ENCODE results near the gene MPND.

MPND gene

DNA sequence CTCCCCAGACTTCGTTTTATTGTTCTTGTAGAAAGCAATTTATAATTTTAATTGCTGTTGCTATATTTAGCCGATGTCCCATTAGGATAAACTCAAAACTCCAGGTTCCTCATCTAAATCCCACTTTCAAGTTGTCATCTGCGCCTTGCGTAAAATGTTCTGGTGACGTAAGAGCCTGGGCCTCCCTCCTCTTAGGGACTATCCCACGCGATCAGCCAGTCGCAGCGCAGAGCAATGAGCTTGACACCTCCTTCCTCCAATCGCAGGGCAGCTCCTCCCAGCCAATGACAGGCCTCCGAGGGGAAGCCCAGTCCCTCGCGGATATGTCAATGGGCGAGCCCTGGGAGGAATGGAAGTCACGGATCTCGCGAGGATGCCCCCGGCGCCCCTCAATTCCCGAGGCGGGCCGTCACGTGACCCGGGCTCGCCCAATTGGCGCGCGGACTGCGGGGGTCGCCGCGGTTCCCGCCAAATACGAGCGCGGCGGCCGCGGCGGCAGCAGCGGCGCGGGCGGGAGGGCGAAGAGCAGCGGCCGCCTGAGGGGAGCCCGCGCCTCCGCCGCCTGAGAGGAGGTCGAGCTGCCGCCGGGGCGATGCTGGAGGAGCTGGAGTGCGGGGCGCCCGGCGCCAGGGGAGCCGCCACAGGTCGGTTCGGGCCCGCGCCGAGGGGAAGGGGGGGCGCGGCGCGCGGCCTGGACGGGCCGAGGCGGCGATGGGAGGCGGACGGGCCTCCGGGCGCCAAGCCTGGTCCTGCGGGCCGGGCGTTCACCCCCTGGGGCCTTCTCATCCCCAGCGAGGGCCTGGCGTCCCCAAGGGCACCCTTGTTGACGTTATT lies 59.0 kb downstream of the MPND start, which contains the start of gene CHAF1A (continued):
- TF ChIP-seq ZNF561 (tag by site-specific recombination; IDR thresholded peaks at IDR 0.05; ENCODE audit: borderline replicate concordance) (peak; percentile 39; the same call in 1 of the 2 replicates), GLIS2 (tag by site-specific recombination; IDR thresholded peaks at IDR 0.05) (peak; percentile 77), KLF7 (tag by site-specific recombination; IDR thresholded peaks at IDR 0.05; ENCODE audit: borderline replicate concordance) (no peak), ZNF580 (tag by site-specific recombination; IDR thresholded peaks at IDR 0.05) (no peak), KLF10 (tag by site-specific recombination; IDR thresholded peaks at IDR 0.05) (peak; percentile 90), TRIM28 (IDR thresholded peaks at IDR 0.05; ENCODE audit: borderline replicate concordance, low read length) (no peak), ZSCAN30 (tag by site-specific recombination; IDR thresholded peaks at IDR 0.05) (no peak), ZNF677 (tag by site-specific recombination; IDR thresholded peaks at IDR 0.05) (peak; percentile 45; the same call in 1 of the 2 replicates), ZEB2 (tag by site-specific recombination; IDR thresholded peaks at IDR 0.05) (peak; percentile 28; the same call in 1 of the 2 replicates), ZNF214 (tag by site-specific recombination; IDR thresholded peaks at IDR 0.05; ENCODE audit: borderline replicate concordance) (no peak), ZNF426 (tag by site-specific recombination; IDR thresholded peaks at IDR 0.05) (no peak), ZBTB8A (tag by site-specific recombination; IDR thresholded peaks at IDR 0.05) (peak; percentile 30; the same call in 1 of the 2 replicates), ZNF791 (tag by site-specific recombination; IDR thresholded peaks at IDR 0.05) (no peak), ZNF274 (IDR thresholded peaks at IDR 0.05; ENCODE audit: low read length) (no peak), ZNF274 (tag by site-specific recombination; IDR thresholded peaks at IDR 0.05; ENCODE audit: borderline replicate concordance) (no peak), ZBTB17 (tag by site-specific recombination; IDR thresholded peaks at IDR 0.05) (peak; percentile 31; the same call in 1 of the 2 replicates), GLIS1 (tag by site-specific recombination; IDR thresholded peaks at IDR 0.05) (peak; percentile 90), SP2 (tag by site-specific recombination; IDR thresholded peaks at IDR 0.05) (peak; percentile 99), ZNF792 (tag by site-specific recombination; IDR thresholded peaks at IDR 0.05) (no peak), ZNF311 (tag by site-specific recombination; IDR thresholded peaks at IDR 0.05; ENCODE audit: borderline replicate concordance) (no peak), MYNN (tag by site-specific recombination; IDR thresholded peaks at IDR 0.05; ENCODE audit: borderline replicate concordance) (no peak), MEIS1 (CRISPR knock-in tag; IDR thresholded peaks at IDR 0.05; ENCODE audit: borderline replicate concordance) (no peak), ZNF624 (tag by site-specific recombination; IDR thresholded peaks at IDR 0.05) (no peak), ZNF148 (tag by site-specific recombination; IDR thresholded peaks at IDR 0.05; ENCODE audit: borderline replicate concordance) (no peak)
- TF ChIP-seq, protein P1, sequence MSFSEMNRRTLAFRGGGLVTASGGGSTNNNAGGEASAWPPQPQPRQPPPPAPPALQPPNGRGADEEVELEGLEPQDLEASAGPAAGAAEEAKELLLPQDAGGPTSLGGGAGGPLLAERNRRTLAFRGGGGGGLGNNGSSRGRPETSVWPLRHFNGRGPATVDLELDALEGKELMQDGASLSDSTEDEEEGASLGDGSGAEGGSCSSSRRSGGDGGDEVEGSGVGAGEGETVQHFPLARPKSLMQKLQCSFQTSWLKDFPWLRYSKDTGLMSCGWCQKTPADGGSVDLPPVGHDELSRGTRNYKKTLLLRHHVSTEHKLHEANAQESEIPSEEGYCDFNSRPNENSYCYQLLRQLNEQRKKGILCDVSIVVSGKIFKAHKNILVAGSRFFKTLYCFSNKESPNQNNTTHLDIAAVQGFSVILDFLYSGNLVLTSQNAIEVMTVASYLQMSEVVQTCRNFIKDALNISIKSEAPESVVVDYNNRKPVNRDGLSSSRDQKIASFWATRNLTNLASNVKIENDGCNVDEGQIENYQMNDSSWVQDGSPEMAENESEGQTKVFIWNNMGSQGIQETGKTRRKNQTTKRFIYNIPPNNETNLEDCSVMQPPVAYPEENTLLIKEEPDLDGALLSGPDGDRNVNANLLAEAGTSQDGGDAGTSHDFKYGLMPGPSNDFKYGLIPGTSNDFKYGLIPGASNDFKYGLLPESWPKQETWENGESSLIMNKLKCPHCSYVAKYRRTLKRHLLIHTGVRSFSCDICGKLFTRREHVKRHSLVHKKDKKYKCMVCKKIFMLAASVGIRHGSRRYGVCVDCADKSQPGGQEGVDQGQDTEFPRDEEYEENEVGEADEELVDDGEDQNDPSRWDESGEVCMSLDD (tag by site-specific recombination; IDR thresholded peaks at IDR 0.05), result peak; percentile 63; the same call in 1 of the 2 replicates
- TF ChIP-seq, protein P2, sequence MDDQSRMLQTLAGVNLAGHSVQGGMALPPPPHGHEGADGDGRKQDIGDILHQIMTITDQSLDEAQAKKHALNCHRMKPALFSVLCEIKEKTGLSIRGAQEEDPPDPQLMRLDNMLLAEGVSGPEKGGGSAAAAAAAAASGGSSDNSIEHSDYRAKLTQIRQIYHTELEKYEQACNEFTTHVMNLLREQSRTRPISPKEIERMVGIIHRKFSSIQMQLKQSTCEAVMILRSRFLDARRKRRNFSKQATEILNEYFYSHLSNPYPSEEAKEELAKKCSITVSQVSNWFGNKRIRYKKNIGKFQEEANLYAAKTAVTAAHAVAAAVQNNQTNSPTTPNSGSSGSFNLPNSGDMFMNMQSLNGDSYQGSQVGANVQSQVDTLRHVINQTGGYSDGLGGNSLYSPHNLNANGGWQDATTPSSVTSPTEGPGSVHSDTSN (CRISPR knock-in tag; IDR thresholded peaks at IDR 0.05), result peak; percentile 70; the same call in 1 of the 2 replicates
- TF ChIP-seq, protein P3, sequence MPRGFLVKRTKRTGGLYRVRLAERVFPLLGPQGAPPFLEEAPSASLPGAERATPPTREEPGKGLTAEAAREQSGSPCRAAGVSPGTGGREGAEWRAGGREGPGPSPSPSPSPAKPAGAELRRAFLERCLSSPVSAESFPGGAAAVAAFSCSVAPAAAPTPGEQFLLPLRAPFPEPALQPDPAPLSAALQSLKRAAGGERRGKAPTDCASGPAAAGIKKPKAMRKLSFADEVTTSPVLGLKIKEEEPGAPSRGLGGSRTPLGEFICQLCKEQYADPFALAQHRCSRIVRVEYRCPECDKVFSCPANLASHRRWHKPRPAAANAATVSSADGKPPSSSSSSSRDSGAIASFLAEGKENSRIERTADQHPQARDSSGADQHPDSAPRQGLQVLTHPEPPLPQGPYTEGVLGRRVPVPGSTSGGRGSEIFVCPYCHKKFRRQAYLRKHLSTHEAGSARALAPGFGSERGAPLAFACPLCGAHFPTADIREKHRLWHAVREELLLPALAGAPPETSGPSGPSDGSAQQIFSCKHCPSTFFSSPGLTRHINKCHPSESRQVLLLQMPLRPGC (tag by site-specific recombination; IDR thresholded peaks at IDR 0.05), result no peak
- TF ChIP-seq, protein P4, sequence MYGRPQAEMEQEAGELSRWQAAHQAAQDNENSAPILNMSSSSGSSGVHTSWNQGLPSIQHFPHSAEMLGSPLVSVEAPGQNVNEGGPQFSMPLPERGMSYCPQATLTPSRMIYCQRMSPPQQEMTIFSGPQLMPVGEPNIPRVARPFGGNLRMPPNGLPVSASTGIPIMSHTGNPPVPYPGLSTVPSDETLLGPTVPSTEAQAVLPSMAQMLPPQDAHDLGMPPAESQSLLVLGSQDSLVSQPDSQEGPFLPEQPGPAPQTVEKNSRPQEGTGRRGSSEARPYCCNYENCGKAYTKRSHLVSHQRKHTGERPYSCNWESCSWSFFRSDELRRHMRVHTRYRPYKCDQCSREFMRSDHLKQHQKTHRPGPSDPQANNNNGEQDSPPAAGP (tag by site-specific recombination; IDR thresholded peaks at IDR 0.05), result no peak

All from HEK293 (cell line).